ENCODE results near the gene FOXC2.

Gene FOXC2

GRCh38 chr16:86533076-86533475 is 33.6 kb upstream of the FOXC2 start:
- DNase-seq (ENCODE audit: low read depth) = no peak

- no peak for DNase-seq (ENCODE audit: low read depth)
Observed at GRCh38 chr16:86533767-86534351, 32.8 kb upstream of the FOXC2 start.

GRCh38 chr16:86534779-86535615 is 31.6 kb upstream of the FOXC2 start:
- no peak for DNase-seq (ENCODE audit: low read depth)

GRCh38 chr16:86536621-86537020 is 30.0 kb upstream of the FOXC2 start:
- no peak for DNase-seq (ENCODE audit: low read depth)

- no peak for DNase-seq (ENCODE audit: low read depth)
Observed at GRCh38 chr16:86537486-86537885, 29.1 kb upstream of the FOXC2 start.

GRCh38 chr16:86538196-86538780 is 28.3 kb upstream of the FOXC2 start:
- no peak for DNase-seq (ENCODE audit: low read depth)

GRCh38 chr16:86540894-86541293 is 25.7 kb upstream of the FOXC2 start:
- no peak for DNase-seq (ENCODE audit: low read depth)

- DNase-seq (ENCODE audit: low read depth) = no peak
Observed at GRCh38 chr16:86541560-86541959, 25.1 kb upstream of the FOXC2 start.

- no peak for DNase-seq (ENCODE audit: low read depth)
Observed at GRCh38 chr16:86542756-86543750, 23.6 kb upstream of the FOXC2 start.

- no peak for DNase-seq (ENCODE audit: low read depth)
Observed at GRCh38 chr16:86545481-86545880, 21.1 kb upstream of the FOXC2 start.

- no peak for DNase-seq (ENCODE audit: low read depth)
Observed at GRCh38 chr16:86545954-86546637, 20.5 kb upstream of the FOXC2 start.

GRCh38 chr16:86546638-86547013 is 20.0 kb upstream of the FOXC2 start:
- DNase-seq (ENCODE audit: low read depth) = no peak

- DNase-seq (ENCODE audit: low read depth) = no peak
Observed at GRCh38 chr16:86547286-86547685, 19.3 kb upstream of the FOXC2 start.

- DNase-seq (ENCODE audit: low read depth) = no peak
Observed at GRCh38 chr16:86549076-86549892, 17.3 kb upstream of the FOXC2 start.

- DNase-seq (ENCODE audit: low read depth) = no peak
Observed at GRCh38 chr16:86549893-86550190, 16.8 kb upstream of the FOXC2 start.

- DNase-seq (ENCODE audit: low read depth) = no peak
Observed at GRCh38 chr16:86550281-86550680, 16.3 kb upstream of the FOXC2 start.

- no peak for DNase-seq (ENCODE audit: low read depth)
Observed at GRCh38 chr16:86553356-86553755, 13.3 kb upstream of the FOXC2 start.

- no peak for DNase-seq (ENCODE audit: low read depth)
Observed at GRCh38 chr16:86554599-86554916, 12.1 kb upstream of the FOXC2 start.

- DNase-seq (ENCODE audit: low read depth) = peak; percentile 85
Observed at GRCh38 chr16:86554917-86555703, 11.5 kb upstream of the FOXC2 start, which contains the start of gene MTHFSD. Gene MTHFSD, minus strand, starts transcription at chr16:86555235. Its CDS starts 51 bp downstream, at chr16:86555184.

GRCh38 chr16:86555704-86556075 is 10.9 kb upstream of the FOXC2 start:
- no peak for DNase-seq (ENCODE audit: low read depth)

Data from CMK (cell line).